Measurements from ENCODE around the gene SPSB1.

DNA sequence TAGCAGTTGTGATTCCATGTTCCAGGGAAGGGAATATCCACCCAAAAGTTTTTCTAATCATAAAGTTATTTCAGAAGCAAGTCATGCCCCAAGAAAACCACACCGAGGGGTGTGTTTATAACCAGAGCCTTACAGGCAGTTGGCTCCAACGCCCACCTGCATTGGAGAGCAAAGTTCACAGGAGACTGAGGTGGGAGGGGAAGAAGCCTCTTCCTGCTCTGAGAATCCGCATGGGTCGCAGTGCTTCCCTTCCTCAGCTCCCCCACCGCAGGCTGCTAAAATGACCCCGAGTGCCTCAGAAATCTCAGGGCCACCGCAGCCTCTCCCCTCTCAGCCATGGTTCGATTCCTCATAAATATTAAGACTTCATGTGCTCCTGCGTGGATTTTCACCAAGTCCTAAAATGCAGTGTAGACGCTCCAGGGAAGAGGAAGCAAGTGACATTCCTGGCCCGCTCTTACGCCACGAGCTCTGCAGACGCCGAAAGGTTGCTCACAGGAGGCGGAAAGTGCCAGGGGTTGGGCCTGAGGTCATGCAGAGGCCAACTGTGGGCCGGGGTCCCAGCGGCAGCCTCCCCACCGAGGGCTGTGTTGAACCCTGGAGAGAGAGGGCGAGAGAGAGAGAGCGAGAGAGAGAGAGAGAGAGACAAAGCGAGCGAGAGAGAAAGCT lies 13.4 kb upstream of the SPSB1 start:
- TF ChIP-seq POLR2A (IDR thresholded peaks at IDR 0.05) (peak; percentile 52), POLR2AphosphoS5 (IDR thresholded peaks at IDR 0.05) (peak; percentile 51 to 71 (median 71))
- TF ChIP-seq, protein P1, sequence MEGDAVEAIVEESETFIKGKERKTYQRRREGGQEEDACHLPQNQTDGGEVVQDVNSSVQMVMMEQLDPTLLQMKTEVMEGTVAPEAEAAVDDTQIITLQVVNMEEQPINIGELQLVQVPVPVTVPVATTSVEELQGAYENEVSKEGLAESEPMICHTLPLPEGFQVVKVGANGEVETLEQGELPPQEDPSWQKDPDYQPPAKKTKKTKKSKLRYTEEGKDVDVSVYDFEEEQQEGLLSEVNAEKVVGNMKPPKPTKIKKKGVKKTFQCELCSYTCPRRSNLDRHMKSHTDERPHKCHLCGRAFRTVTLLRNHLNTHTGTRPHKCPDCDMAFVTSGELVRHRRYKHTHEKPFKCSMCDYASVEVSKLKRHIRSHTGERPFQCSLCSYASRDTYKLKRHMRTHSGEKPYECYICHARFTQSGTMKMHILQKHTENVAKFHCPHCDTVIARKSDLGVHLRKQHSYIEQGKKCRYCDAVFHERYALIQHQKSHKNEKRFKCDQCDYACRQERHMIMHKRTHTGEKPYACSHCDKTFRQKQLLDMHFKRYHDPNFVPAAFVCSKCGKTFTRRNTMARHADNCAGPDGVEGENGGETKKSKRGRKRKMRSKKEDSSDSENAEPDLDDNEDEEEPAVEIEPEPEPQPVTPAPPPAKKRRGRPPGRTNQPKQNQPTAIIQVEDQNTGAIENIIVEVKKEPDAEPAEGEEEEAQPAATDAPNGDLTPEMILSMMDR (IDR thresholded peaks at IDR 0.05), result no peak
